CD14-positive monocyte (primary cell): ENCODE measurements around the gene KRTAP12-2. TPM values are rescaled to one million over a fixed set of nuclear protein-coding genes. Genes with fewer than 3 reads are reported as not detected.

Experiments used
- DNase-seq, 3 donors: peaks; one replicate each; pipeline ENCODE4 v3.0.0-alpha.2; 2011 to 2022
- H2AFZ ChIP-seq: 2 replicates; pipeline ENCODE4 v1.6.0; 2012; ENCODE audit warnings: mild to moderate bottlenecking, low read depth, low read length, inconsistent platforms; ENCODE audit not compliant: insufficient read depth, poor library complexity, severe bottlenecking
- H3K27ac ChIP-seq, 2 donors: 1 replicate in 1 of 2; 2 replicates in 1 of 2; pipeline ENCODE4 v1.5.1; 2012 to 2013; ENCODE audit warnings: low read length in 2 of 2, control low read depth in 1 of 2, inconsistent platforms in 1 of 2, low read depth in 1 of 2, mild to moderate bottlenecking in 1 of 2
- H3K27me3 ChIP-seq, 2 donors: one replicate each; pipeline versions ENCODE4 v1.6.0 to v1.6.1; 2011 to 2013; ENCODE audit warnings: low read length in 2 of 2; ENCODE audit not compliant: control insufficient read depth in 2 of 2, insufficient read depth in 2 of 2
- H3K36me3 ChIP-seq, 2 donors: replicated peaks in 1 of 2; 1 replicate in 1 of 2; 2 replicates in 1 of 2; pipeline versions ENCODE4 v1.5.1 to v1.6.1; 2012 to 2013; ENCODE audit warnings: low read length in 2 of 2, control low read depth in 1 of 2, inconsistent platforms in 1 of 2, mild to moderate bottlenecking in 1 of 2; ENCODE audit not compliant: insufficient read depth in 2 of 2, control insufficient read depth in 1 of 2
- H3K4me1 ChIP-seq, 2 donors: 1 replicate in 1 of 2; 2 replicates in 1 of 2; pipeline versions ENCODE4 v1.5.1 to v1.6.1; 2012 to 2013; ENCODE audit warnings: low read length in 2 of 2, control low read depth in 1 of 2, inconsistent platforms in 1 of 2, mild to moderate bottlenecking in 1 of 2, moderate library complexity in 1 of 2; ENCODE audit not compliant: insufficient read depth in 2 of 2, control insufficient read depth in 1 of 2
- H3K4me2 ChIP-seq: replicated peaks from 2 replicates; pipeline ENCODE3; 2012; ENCODE audit warnings: low read length, moderate library complexity, mild to moderate bottlenecking; ENCODE audit not compliant: poor library complexity, severe bottlenecking; ENCODE audit errors: extremely low read depth
- H3K4me3 ChIP-seq, 3 experiments: fragments of 200-600 bp in 1 of 3; sonication (generic) in 1 of 3; replicated peaks in 1 of 3; 1 replicate in 2 of 3; 2 replicates in 1 of 3; pipeline ENCODE4 v1.5.1; 2011 to 2013; ENCODE audit warnings: low read length in 3 of 3, mild to moderate bottlenecking in 3 of 3, control low read depth in 2 of 3, low read depth in 2 of 3, inconsistent platforms in 1 of 3, moderate library complexity in 1 of 3
- H3K79me2 ChIP-seq: 2 replicates; pipeline ENCODE4 v1.6.0; 2012; ENCODE audit warnings: mild to moderate bottlenecking, control low read depth, inconsistent platforms, low read length, moderate library complexity; ENCODE audit not compliant: insufficient read depth
- H3K9ac ChIP-seq: 2 replicates; pipeline ENCODE4 v1.6.0; 2017; ENCODE audit warnings: low read length, mild to moderate bottlenecking; ENCODE audit not compliant: insufficient read depth, poor library complexity, severe bottlenecking
- H3K9me3 ChIP-seq, 2 donors: replicated peaks in 1 of 2; 1 replicate in 1 of 2; 2 replicates in 1 of 2; pipeline versions ENCODE4 v1.5.1 to v1.6.1; 2012 to 2013; ENCODE audit warnings: low read length in 2 of 2, control low read depth in 1 of 2; ENCODE audit not compliant: control insufficient read depth in 1 of 2, insufficient read depth in 1 of 2
- H4K20me1 ChIP-seq: 2 replicates; pipeline ENCODE4 v1.6.0; 2012; ENCODE audit warnings: mild to moderate bottlenecking, low read length, control low read depth, moderate library complexity; ENCODE audit not compliant: insufficient read depth
- H3K27ac Mint-ChIP-seq, 7 donors: one replicate each; pipeline ENCODE4 v1.8.0; 2020; ENCODE audit warnings: mild to moderate bottlenecking in 7 of 7, mixed read lengths in 7 of 7, moderate library complexity in 6 of 7, inconsistent platforms in 2 of 7
- H3K27me3 Mint-ChIP-seq, 3 donors: one replicate each; pipeline ENCODE4 v1.8.0; 2021 to 2022; ENCODE audit warnings: low read depth in 3 of 3, mild to moderate bottlenecking in 3 of 3, mixed read lengths in 3 of 3, moderate library complexity in 3 of 3, inconsistent platforms in 1 of 3
- H3K36me3 Mint-ChIP-seq, 2 donors: one replicate each; pipeline ENCODE4 v1.8.0; 2020; ENCODE audit warnings: mixed read lengths in 2 of 2, inconsistent platforms in 1 of 2, mild to moderate bottlenecking in 1 of 2
- H3K4me1 Mint-ChIP-seq: one replicate; pipeline ENCODE4 v1.8.0; 2020; ENCODE audit warnings: mild to moderate bottlenecking, mixed read lengths
- H3K4me3 Mint-ChIP-seq, 2 donors: one replicate each; pipeline ENCODE4 v1.8.0; 2020; ENCODE audit warnings: mild to moderate bottlenecking in 2 of 2, mixed read lengths in 2 of 2, moderate library complexity in 1 of 2
- H3K9me3 Mint-ChIP-seq, 7 donors: one replicate each; pipeline ENCODE4 v1.8.0; 2020 to 2022; ENCODE audit warnings: mixed read lengths in 7 of 7, mild to moderate bottlenecking in 6 of 7, moderate library complexity in 6 of 7, inconsistent platforms in 2 of 7
- CTCF ChIP-seq: fragments of 200-600 bp; IDR thresholded peaks from one replicate; pipeline ENCODE4 v1.8.0; 2022; ENCODE audit warnings: antibody characterized with exemption, mild to moderate bottlenecking
- WGBS: methylation state at CpG from one replicate; pipeline ENCODE4 v1.1.5; 2013; ENCODE audit warnings: missing lambda C conversion rate; ENCODE audit not compliant: insufficient coverage; 5-methylcytosine and 5-hydroxymethylcytosine counted together
- intact Hi-C, 2 donors: fragments of 100-400 bp; cut with micrococcal nuclease; formaldehyde crosslinking; loops; one replicate each; pipeline versions ENCODE4 v1.15.0 to v1.15.1; 2023
- polyA plus RNA-seq, 3 donors: library from polyadenylated mRNA; depleted of rRNA in 1 of 3; unstranded in 2 of 3; stranded (reverse) in 1 of 3; fragments of 300-500 nt in 2 of 3; fragments of >200 nt in 1 of 3; fragmentation: Illumina TruSeq in 2 of 3; gene quantifications; 1 replicate in 2 of 3; 2 replicates in 1 of 3; pipeline ENCODE4 v1.2.3, GENCODE V29; 2012 to 2021

KRTAP12-2 gene
- polyA plus RNA-seq, 3 donors = not detected

- no peak for TF ChIP-seq CTCF
- 91% methylated on average over 8 of the region's 11 CpGs for WGBS
- Mint-ChIP-seq H3K4me1 (no peaks in the 10 kb centered on the region), H3K27me3 (peaks cover 5 to 18% (median 10%) of the 10 kb centered on the region in 3 donors), H3K36me3 (no peaks in the 10 kb centered on the region), H3K27ac (no peak overlapping the region), H3K4me3 (no peak overlapping the region), H3K9me3 (peaks cover 0 to 7% (median 0%) of the 10 kb centered on the region in 7 donors)
- no peak overlapping the region for H3K9ac ChIP-seq
- no peaks in the 10 kb centered on the region for H3K9me3 ChIP-seq
- no peak overlapping the region for H3K4me3 ChIP-seq
- H3K27ac ChIP-seq = no peak overlapping the region
- H4K20me1 ChIP-seq = no peaks in the 10 kb centered on the region
- H3K4me2 ChIP-seq = no peak overlapping the region
- H3K4me1 ChIP-seq = no peaks in the 10 kb centered on the region
- DNase-seq = no peak
- H2AFZ ChIP-seq = no peak overlapping the region
- intact Hi-C loops = no loop called here
- H3K79me2 ChIP-seq = no peaks in the 10 kb centered on the region
- H3K36me3 ChIP-seq = no peaks in the 10 kb centered on the region
- no peaks in the 10 kb centered on the region for H3K27me3 ChIP-seq
Measured at GRCh38 chr21:44681152-44681551, 14.4 kb upstream of the KRTAP12-2 start.

- no peak for TF ChIP-seq CTCF
- no peak overlapping the region for H3K27ac Mint-ChIP-seq
- no peak overlapping the region for H3K4me3 Mint-ChIP-seq
- Histone ChIP-seq H3K4me1 (no peaks in the 10 kb centered on the region), H3K9me3 (peaks cover under 1 to 3% of the 10 kb centered on the region in 2 donors), H3K4me2 (no peak overlapping the region), H3K36me3 (no peaks in the 10 kb centered on the region), H3K27ac (no peak overlapping the region), H4K20me1 (no peaks in the 10 kb centered on the region), H3K4me3 (no peak overlapping the region), H3K27me3 (no peaks in the 10 kb centered on the region), H3K9ac (no peak overlapping the region), H3K79me2 (no peaks in the 10 kb centered on the region), H2AFZ (no peak overlapping the region)
- H3K9me3 Mint-ChIP-seq = peaks cover 6 to 21% (median 10%) of the 10 kb centered on the region in 7 donors
- H3K27me3 Mint-ChIP-seq = peaks cover 5 to 17% (median 10%) of the 10 kb centered on the region in 3 donors
- no peaks in the 10 kb centered on the region for H3K36me3 Mint-ChIP-seq
- H3K4me1 Mint-ChIP-seq = no peaks in the 10 kb centered on the region
- 100% methylated on average over 6 of the region's 13 CpGs for WGBS
- intact Hi-C loops = no loop called here
- DNase-seq = no peak
Measured at GRCh38 chr21:44677881-44678280, 11.2 kb upstream of the KRTAP12-2 start.
